Lower leg skin (tissue), 3 donors: ENCODE measurements around the gene TFAP2B.

Source experiments
- CTCF ChIP-seq, 3 donors: fragments of 450-650 bp; IDR thresholded peaks; one replicate each; pipeline ENCODE4 v1.5.1; 2016; ENCODE audit warnings: antibody characterized with exemption in 3 of 3, mild to moderate bottlenecking in 3 of 3, moderate library complexity in 2 of 3
- POLR2A ChIP-seq, 2 donors: fragments of 450-650 bp; IDR thresholded peaks; one replicate each; pipeline ENCODE4 v1.6.1; 2016 to 2017; ENCODE audit warnings: antibody characterized with exemption in 2 of 2, mild to moderate bottlenecking in 1 of 2, moderate library complexity in 1 of 2

- TF ChIP-seq POLR2A (IDR thresholded peaks at IDR 0.05) (no peak), CTCF (IDR thresholded peaks at IDR 0.05) (no peak)
Measured at GRCh38 chr6:50825375-50826036, 6.8 kb downstream of the TFAP2B start.
